ENCODE results near the gene CORO2A. TPM values are rescaled to one million over a fixed set of nuclear protein-coding genes. Genes with fewer than 3 reads are reported as not detected.
"Not testable (repeated sequence)": the region's sequence is repeated elsewhere in the genome, so short reads cannot be mapped to it uniquely, and the experiment has no call there.

The CORO2A gene
- total RNA-seq, 1 experiment from 2014 or later: 30.5 TPM

GRCh38 chr9:98099346-98099745 lies 93.1 kb downstream of the CORO2A start:
- Histone ChIP-seq H3K4me3 (ENCODE audit: insufficient read depth, low read depth, low read length) (no peak overlapping the region), H3K36me3 (replicated peaks; ENCODE audit: control insufficient read depth, insufficient read depth, low read length) (peaks cover 11% of the 10 kb centered on the region), H3K27me3 (ENCODE audit: control insufficient read depth, insufficient read depth, low read length) (no peaks in the 10 kb centered on the region)
- no peak for DNase-seq

- no peak for DNase-seq
- peaks cover 11% of the 10 kb centered on the region for H3K36me3 ChIP-seq (replicated peaks; ENCODE audit: control insufficient read depth, insufficient read depth, low read length)
- H3K27me3 ChIP-seq (ENCODE audit: control insufficient read depth, insufficient read depth, low read length): no peaks in the 10 kb centered on the region
- no peak overlapping the region for H3K4me3 ChIP-seq (ENCODE audit: insufficient read depth, low read depth, low read length)
Measured at GRCh38 chr9:98097836-98098235, 94.6 kb downstream of the CORO2A start.

- no peak for DNase-seq
- Histone ChIP-seq H3K27me3 (ENCODE audit: control insufficient read depth, insufficient read depth, low read length) (no peaks in the 10 kb centered on the region), H3K4me3 (ENCODE audit: insufficient read depth, low read depth, low read length) (no peak overlapping the region), H3K36me3 (replicated peaks; ENCODE audit: control insufficient read depth, insufficient read depth, low read length) (peaks cover 11% of the 10 kb centered on the region)
Measured at GRCh38 chr9:98096091-98096490, 96.3 kb downstream of the CORO2A start.

GRCh38 chr9:98095401-98095800 lies 97.0 kb downstream of the CORO2A start:
- no peak for DNase-seq
- Histone ChIP-seq H3K27me3 (ENCODE audit: control insufficient read depth, insufficient read depth, low read length) (no peaks in the 10 kb centered on the region), H3K4me3 (ENCODE audit: insufficient read depth, low read depth, low read length) (no peak overlapping the region), H3K36me3 (replicated peaks; ENCODE audit: control insufficient read depth, insufficient read depth, low read length) (peaks cover 11% of the 10 kb centered on the region)

- DNase-seq: no peak
- no peak overlapping the region for H3K4me3 ChIP-seq (ENCODE audit: insufficient read depth, low read depth, low read length)
- H3K27me3 ChIP-seq (ENCODE audit: control insufficient read depth, insufficient read depth, low read length): no peaks in the 10 kb centered on the region
- H3K36me3 ChIP-seq (replicated peaks; ENCODE audit: control insufficient read depth, insufficient read depth, low read length): peaks cover 10% of the 10 kb centered on the region
Measured at GRCh38 chr9:98094851-98095250, 97.6 kb downstream of the CORO2A start.

GRCh38 chr9:98094316-98094715 lies 98.1 kb downstream of the CORO2A start:
- no peak for DNase-seq
- H3K36me3 ChIP-seq (replicated peaks; ENCODE audit: control insufficient read depth, insufficient read depth, low read length): peaks cover 6% of the 10 kb centered on the region

GRCh38 chr9:98092613-98092931 lies 99.9 kb downstream of the CORO2A start:
- Histone ChIP-seq H3K36me3 (replicated peaks; ENCODE audit: control insufficient read depth, insufficient read depth, low read length) (peaks cover 3% of the 10 kb centered on the region), H3K27me3 (ENCODE audit: control insufficient read depth, insufficient read depth, low read length) (no peaks in the 10 kb centered on the region; the same call in 1 of the 2 replicates), H3K4me3 (ENCODE audit: insufficient read depth, low read depth, low read length) (no peak overlapping the region)
- no peak for DNase-seq

More at GRCh38 chr9:98094316-98094715, 98.1 kb downstream of the CORO2A start:
- no peak overlapping the region for H3K4me3 ChIP-seq (ENCODE audit: insufficient read depth, low read depth, low read length)
- no peaks in the 10 kb centered on the region for H3K27me3 ChIP-seq (ENCODE audit: control insufficient read depth, insufficient read depth, low read length)

- Histone ChIP-seq H3K36me3 (replicated peaks; ENCODE audit: control insufficient read depth, insufficient read depth, low read length) (peaks cover 1% of the 10 kb centered on the region; the same call in 1 of the 2 replicates), H3K4me3 (ENCODE audit: insufficient read depth, low read depth, low read length) (peak overlapping the region; percentile 5; the same call in 1 of the 2 replicates), H3K27me3 (ENCODE audit: control insufficient read depth, insufficient read depth, low read length) (peaks cover 3% of the 10 kb centered on the region; the same call in 1 of the 2 replicates)
- peak; percentile 85 for DNase-seq
Measured at GRCh38 chr9:98091735-98092612, 100.5 kb downstream of the CORO2A start.

GRCh38 chr9:98090674-98091073 lies 101.8 kb downstream of the CORO2A start:
- peak; percentile 89 for DNase-seq
- H3K36me3 ChIP-seq (replicated peaks; ENCODE audit: control insufficient read depth, insufficient read depth, low read length); H3K4me3 ChIP-seq (ENCODE audit: insufficient read depth, low read depth, low read length): not testable (repeated sequence)

GRCh38 chr9:98087420-98088354 lies 104.8 kb downstream of the CORO2A start:
- DNase-seq: peak; percentile 76
- Histone ChIP-seq H3K27me3 (ENCODE audit: control insufficient read depth, insufficient read depth, low read length) (peaks cover 3% of the 10 kb centered on the region; the same call in 1 of the 2 replicates), H3K36me3 (replicated peaks; ENCODE audit: control insufficient read depth, insufficient read depth, low read length) (peaks cover 8% of the 10 kb centered on the region), H3K4me3 (ENCODE audit: insufficient read depth, low read depth, low read length) (peak overlapping the region; percentile 36)

More at GRCh38 chr9:98090674-98091073, 101.8 kb downstream of the CORO2A start:
- H3K27me3 ChIP-seq (ENCODE audit: control insufficient read depth, insufficient read depth, low read length): not testable (repeated sequence)

GRCh38 chr9:98086461-98086860 lies 106.0 kb downstream of the CORO2A start:
- Histone ChIP-seq H3K36me3 (replicated peaks; ENCODE audit: control insufficient read depth, insufficient read depth, low read length) (peaks cover 9% of the 10 kb centered on the region), H3K27me3 (ENCODE audit: control insufficient read depth, insufficient read depth, low read length) (peaks cover 3% of the 10 kb centered on the region; the same call in 1 of the 2 replicates), H3K4me3 (ENCODE audit: insufficient read depth, low read depth, low read length) (no peak overlapping the region)
- no peak for DNase-seq

GRCh38 chr9:98085944-98086343 lies 106.5 kb downstream of the CORO2A start:
- peaks cover 14% of the 10 kb centered on the region for H3K36me3 ChIP-seq (replicated peaks; ENCODE audit: control insufficient read depth, insufficient read depth, low read length)
- H3K27me3 ChIP-seq (ENCODE audit: control insufficient read depth, insufficient read depth, low read length): peaks cover 3% of the 10 kb centered on the region; the same call in 1 of the 2 replicates
- H3K4me3 ChIP-seq (ENCODE audit: insufficient read depth, low read depth, low read length): no peak overlapping the region
- peak; percentile 88 for DNase-seq

- Histone ChIP-seq H3K4me3 (ENCODE audit: insufficient read depth, low read depth, low read length) (no peak overlapping the region), H3K36me3 (replicated peaks; ENCODE audit: control insufficient read depth, insufficient read depth, low read length) (peaks cover 14% of the 10 kb centered on the region), H3K27me3 (ENCODE audit: control insufficient read depth, insufficient read depth, low read length) (peaks cover 3% of the 10 kb centered on the region; the same call in 1 of the 2 replicates)
- no peak for DNase-seq
Measured at GRCh38 chr9:98085058-98085457, 107.4 kb downstream of the CORO2A start.

GRCh38 chr9:98084396-98084795 lies 108.0 kb downstream of the CORO2A start:
- Histone ChIP-seq H3K36me3 (replicated peaks; ENCODE audit: control insufficient read depth, insufficient read depth, low read length) (peaks cover 16% of the 10 kb centered on the region), H3K27me3 (ENCODE audit: control insufficient read depth, insufficient read depth, low read length) (peaks cover 3% of the 10 kb centered on the region; the same call in 1 of the 2 replicates), H3K4me3 (ENCODE audit: insufficient read depth, low read depth, low read length) (no peak overlapping the region)
- DNase-seq: no peak

All from H7 (cell line).